Sciatic nerve (tissue), 2 donors: ENCODE results near the gene ARX. TPM values are rescaled to one million over a fixed set of nuclear protein-coding genes. Genes with fewer than 3 reads are reported as not detected.
A peak's percentile ranks its signal among the peaks of the same experiment; 100 is the strongest.

Source experiments
- ATAC-seq: fragments of 200-7000 bp; cut with Tn5 transposase; one replicate; pipeline ENCODE4 v1.9.1; 2020; ENCODE audit warnings: mild to moderate bottlenecking, moderate library complexity
- DNase-seq: peaks from one replicate; pipeline ENCODE4 v3.0.0-alpha.2; 2020; ENCODE audit warnings: low spot score
- intact Hi-C: fragments of 100-400 bp; cut with DNase I; formaldehyde crosslinking; loops from one replicate; pipeline ENCODE4 v1.14.2; 2022
- total RNA-seq: library from RNA; stranded (reverse); fragmentation: NEBNext Ultra II Directional; extraction: Animal tissue kit (Norgen Biotek cat#: 25700); gene quantifications from one replicate; pipeline ENCODE4 v1.2.1, GENCODE V29; 2021
- donor health status: DM: no; HTN: no; CAD: no.
- donor health status: DM: no; HTN: no; CAD: no.

ARX gene
- total RNA-seq, result not detected

DNA sequence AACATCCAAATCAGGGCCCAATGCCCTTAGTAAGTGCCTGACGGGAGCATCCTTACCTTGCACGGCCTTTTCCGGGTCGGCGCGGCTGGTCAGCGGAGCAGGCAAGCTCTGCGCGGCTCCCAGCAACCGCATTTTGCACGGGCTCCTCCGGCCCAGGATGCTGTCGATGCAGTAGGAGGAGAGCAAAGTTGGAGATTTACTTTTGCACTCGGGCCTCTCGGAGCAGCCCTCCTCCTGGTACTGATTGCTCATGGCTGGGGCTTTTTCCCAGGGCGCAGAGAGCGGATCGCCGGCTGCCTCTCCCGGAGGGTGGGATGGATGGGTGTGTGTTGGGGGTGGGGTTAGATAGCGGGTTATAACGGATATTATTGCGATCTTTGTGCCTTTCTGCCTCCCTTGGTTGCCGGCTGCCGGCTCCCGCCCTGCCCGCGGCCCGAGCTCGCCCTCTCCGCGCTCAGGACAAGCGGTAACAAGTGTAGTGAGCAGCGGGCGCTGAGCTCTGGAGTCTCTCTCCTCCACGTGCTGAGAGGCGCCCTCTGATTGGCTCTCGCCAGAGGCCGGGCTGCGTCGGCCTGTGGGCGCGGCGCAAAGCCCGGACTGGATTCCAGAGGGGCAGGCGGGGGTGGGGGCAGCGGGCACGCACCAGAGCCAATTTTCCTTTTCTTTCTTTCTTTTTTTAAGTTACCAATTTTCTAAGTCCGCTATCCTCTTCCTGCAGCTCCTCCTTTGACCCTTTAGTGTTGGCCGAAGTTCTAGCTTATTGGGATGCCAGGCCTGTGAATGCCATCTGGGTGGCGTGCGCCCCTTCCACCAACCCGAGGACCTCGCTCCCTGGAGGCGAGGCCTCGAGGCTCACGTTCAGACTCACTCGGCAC is at the start of gene ARX:
TSS of gene ARX (minus strand) at position 480 of the 875 bp plus-strand sequence. CDS start at position 252, 228 bp downstream.
- no peak for DNase-seq
- intact Hi-C loops, result no loop called here
- peak; percentile 75 for ATAC-seq

DNA sequence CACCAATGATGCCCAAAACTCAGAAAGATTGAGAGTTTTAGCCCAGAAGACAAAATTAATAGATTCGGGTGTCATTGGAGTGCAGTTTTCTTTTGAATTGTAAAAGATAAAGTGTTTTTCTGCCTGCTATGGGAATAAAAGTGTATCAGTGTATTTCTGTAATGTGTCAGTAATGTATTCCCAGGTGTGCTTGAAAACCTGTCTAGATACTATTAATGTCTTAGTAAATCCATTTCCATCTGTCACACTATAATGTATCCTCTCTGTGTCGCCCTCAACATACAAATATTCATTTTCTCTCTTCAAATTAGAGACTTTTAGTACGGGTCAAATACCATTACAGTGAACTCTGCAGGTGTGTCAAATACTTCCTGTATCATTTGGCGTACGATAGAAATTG is 43.5 kb upstream of the ARX start:
- ATAC-seq (no peak), DNase-seq (no peak)
- intact Hi-C loops, result no loop called here

DNA sequence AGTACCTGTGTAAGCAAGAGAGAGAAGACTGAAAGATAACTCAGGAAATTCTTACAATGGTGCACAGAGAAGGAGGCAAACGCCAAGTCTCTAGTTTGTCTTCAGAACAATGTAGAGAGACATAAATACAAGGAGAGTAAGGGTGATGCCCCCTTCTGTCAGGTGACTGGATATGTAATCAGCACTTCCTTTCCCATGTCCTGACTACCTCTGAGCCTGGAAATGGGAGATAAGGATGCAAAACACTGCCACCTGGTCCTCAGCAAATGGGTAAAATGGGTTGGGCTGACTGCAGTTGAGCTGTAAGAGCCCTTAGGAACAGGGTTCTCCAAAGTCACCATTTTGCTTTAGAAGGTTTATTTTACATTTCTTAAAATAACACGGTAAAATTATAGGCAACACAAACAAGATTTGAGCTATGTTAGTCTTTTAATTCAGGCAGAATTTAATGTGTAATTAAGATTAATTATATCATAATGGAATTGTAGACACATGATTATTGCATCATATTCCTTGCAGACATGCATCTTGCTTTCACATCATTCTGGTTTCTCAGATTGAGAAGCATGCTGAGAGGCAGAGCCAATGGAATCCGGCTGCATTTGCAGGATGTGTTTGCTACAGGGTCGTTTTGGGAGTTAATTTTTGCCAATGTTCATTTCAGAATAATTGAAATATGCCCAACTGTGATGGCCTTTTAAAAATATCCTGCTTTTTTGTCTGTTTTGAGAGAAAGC is 37.2 kb upstream of the ARX start:
- DNase-seq (no peak), ATAC-seq (no peak)
- intact Hi-C loops, result no loop called here

DNA sequence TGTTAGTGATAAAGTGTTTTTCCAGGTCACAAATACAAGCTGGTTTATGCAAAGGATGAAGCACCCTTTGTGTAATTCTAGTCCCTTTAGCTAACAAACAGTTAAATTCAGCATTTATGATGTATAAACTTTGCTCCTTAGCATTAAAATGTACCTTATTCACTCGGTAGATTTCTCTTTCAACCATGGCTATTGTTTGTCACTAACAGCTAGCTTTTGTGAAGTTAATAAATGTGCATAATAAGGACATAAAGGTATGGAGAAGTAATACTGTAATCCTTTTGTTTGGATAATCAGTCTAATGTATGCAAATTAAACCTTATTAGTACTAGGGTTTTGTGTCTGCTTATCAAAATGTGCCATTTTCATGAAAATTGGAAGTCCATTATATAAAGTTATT is 34.2 kb upstream of the ARX start:
- intact Hi-C loops, result no loop called here
- DNase-seq, result no peak
- no peak for ATAC-seq

DNA sequence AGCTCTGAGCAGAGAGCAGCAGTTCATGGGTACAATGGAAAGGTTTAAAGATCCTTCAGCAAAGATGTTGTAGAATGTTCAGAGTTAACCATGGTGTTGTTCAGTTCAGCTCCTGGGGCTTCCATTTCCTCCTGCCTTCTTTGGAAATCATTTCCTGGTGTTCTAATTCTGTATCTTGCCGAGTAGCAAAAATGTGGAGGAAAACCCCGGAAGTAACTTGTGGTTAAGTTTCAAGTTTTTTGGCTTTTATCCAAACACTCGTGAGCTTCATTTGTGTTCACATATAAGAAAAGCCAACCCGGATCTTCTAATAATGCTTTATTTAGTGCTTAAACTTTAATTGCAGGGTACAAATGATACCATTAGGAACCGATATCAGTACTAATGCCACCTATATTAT is 33.6 kb upstream of the ARX start:
- intact Hi-C loops, result no loop called here
- no peak for DNase-seq
- ATAC-seq, result no peak

DNA sequence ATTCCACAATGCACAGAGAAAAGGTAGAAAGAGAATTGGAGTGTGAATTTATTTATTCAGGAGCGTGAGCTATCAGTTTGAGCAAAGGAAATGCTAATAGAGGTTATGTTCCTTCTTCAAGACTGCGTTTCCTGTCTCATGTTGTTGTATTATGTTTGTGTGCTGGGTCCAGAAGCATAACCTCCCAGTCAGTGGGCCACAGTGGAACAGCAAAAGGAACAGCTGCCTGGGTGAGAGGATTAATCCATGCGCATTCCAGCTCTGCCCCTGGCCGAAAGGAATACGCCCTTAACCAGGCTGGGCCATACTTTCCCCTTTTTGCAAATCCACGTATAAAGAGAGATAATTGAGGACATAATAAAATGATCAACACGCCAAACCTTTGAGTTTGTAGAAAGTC is 32.4 kb upstream of the ARX start:
- intact Hi-C loops, result no loop called here
- no peak for ATAC-seq
- no peak for DNase-seq

DNA sequence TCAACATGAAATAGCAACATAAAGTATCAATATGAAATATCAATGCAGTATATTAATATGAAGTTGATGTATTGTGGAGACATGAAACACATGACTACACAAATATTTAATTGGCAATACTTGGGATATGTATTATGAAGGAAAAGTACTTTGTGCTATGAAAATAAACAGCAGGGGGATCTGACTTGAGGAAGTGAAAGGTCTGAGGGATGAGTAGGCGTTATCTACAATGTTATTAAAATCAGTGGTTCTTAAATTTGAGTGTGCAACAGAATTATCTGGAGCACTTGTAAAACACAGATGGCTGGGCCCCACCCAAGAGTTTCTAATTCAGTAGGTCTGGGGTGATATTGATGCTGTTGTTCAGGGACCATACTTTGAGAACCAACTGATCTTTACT is 27.4 kb upstream of the ARX start:
- no peak for ATAC-seq
- intact Hi-C loops, result no loop called here
- no peak for DNase-seq

DNA sequence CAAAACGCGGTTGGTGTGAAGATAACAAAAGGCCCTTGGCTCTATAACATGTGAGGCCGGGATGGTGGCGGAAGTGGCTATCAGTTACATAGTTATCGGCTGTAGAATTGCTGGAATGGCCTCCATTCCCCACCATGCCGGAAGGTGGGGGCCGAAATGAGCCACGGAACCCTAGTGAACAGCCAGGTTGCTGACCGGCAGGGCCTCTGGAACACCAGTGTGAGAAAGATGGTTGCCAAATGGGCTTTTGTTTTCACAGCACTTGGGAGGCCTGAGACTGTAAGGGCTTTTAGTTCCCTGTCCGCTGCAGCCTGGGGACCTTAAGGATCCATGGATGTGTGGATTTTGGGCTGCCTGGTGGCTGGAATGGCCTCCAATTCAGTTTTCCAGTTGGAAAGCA is 23.3 kb upstream of the ARX start:
- intact Hi-C loops, result no loop called here
- ATAC-seq, result no peak
- DNase-seq, result no peak

DNA sequence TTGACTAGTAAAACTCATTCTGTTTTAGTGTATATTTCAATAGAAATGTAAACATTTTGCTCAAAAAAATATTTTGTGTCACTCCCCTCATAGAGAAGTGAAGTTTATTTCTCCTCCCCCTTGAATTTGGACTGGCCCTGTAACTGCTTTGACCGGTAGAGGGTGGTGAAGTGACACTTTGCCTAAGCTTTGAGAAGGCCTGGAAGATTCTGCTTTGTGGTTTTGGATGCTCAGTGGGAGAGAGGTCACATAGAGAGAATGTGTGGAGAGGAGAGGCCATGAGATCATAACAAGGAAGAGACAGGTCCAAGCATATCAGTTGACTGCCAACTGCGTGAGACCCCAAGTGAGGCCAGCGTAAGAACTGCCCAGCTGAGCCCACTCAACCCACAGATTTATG is 19.1 kb upstream of the ARX start:
- ATAC-seq (no peak), DNase-seq (no peak)
- intact Hi-C loops, result no loop called here

DNA sequence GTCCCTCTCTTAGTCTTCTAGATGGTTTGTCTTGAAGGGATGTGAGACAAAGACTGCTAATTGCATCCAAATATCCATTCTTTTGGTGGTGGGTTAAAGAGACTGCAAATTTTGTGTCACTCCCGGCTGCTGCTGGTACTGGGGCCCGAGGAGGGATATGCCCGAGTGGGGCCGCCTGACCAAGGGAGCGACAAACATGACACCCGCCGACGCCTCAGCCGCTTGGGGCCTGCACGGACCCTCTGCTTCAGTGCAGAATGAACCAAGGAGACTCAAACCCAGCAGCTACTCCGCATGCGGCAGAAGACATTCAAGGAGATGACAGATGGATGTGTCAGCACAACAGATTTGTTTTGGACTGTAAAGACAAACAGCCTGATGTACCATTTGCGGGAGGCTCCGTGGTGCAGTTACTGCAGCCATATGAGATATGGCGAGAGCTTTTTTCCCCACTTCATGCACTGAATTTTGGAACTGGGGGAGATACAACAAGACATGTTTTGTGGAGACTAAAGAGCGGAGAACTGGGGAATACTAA is 13.6 kb upstream of the ARX start:
- DNase-seq (no peak), ATAC-seq (no peak)

DNA sequence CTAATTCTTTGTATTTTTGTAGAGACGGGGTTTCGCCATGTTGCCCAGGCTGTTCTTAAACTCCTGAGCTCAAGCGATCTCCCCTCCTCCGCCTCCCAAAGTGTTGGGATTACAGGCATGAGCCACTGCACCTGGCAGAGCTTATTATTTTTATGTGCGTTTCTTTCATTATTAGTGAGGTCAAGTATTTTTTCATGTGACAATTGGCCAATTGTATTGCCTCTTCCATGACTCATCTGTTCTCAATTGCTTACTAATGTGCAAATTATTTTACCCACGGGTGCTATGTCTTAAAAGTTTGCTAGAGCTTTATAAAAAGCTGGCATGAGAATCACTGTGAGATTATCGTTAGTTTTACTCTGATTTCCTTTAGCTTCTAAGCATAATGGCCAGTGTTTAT is 13.0 kb upstream of the ARX start:
- no peak for ATAC-seq
- intact Hi-C loops, result no loop called here
- DNase-seq, result no peak

More for the DNA sequence above, 13.6 kb upstream of the ARX start:
- intact Hi-C loops, result no loop called here

DNA sequence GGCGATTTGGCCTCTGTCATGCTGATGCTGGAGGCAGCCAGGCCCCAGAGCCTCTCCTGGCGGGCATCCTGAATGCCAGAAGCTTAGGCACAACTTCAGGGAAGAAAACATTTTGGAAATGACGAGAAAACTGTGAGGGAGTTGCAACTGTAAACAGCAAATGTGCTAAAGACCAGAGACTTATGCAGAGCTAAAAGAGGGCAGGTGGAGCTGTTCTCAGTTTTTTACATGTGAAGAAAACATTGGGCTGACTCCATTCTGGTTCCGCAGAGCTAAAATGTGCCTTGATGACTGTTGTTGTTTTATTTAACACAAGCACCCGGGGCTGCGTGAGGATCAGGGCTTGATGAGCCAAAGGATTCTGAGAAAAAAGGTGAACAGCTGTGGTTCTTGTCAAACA is 10.8 kb upstream of the ARX start:
- ATAC-seq, result no peak

DNA sequence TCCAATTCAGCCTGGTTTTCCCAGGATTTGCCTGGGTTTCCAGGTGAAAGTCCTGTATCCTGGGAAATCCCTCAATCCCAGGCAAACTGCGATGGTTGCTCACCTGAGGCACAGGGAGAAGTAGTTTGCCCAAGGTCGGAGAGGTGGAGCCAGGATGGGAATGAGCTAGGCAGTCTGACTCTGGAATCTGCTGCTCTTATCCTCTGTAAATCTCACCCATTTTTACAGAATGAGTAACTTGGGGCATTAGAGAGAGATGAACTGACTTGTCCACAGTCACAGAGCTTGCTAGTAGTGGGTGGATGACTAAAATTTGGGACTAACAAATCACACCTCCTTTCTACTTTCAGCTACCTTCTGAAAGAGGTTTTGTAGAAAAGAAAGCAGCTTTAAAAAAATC is 9.8 kb upstream of the ARX start:
- intact Hi-C loops, result no loop called here

More for the DNA sequence above, 10.8 kb upstream of the ARX start:
- intact Hi-C loops, result no loop called here
- no peak for DNase-seq

DNA sequence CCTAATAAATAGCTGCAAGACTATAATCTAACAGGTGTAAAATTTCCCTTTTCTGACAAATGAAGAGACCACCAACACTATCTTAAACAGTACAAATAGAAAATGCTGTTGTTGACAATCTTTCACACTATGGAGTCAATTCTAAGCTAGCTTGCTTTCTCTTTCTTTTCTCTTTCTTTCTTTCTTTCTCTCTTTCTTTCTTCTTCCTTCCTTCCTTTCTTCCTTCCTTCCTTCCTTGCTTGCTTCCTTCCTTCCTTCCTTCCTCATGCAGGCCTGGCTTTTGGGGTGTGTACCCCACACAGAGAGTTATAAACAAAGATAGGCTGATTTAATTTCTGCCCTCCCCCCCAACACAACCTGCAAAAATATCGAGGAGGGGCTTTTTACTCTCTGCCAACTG is 8.1 kb upstream of the ARX start:
- intact Hi-C loops, result no loop called here
- DNase-seq, result no peak
- no peak for ATAC-seq

More for the DNA sequence above, 9.8 kb upstream of the ARX start:
- no peak for DNase-seq
- no peak for ATAC-seq

DNA sequence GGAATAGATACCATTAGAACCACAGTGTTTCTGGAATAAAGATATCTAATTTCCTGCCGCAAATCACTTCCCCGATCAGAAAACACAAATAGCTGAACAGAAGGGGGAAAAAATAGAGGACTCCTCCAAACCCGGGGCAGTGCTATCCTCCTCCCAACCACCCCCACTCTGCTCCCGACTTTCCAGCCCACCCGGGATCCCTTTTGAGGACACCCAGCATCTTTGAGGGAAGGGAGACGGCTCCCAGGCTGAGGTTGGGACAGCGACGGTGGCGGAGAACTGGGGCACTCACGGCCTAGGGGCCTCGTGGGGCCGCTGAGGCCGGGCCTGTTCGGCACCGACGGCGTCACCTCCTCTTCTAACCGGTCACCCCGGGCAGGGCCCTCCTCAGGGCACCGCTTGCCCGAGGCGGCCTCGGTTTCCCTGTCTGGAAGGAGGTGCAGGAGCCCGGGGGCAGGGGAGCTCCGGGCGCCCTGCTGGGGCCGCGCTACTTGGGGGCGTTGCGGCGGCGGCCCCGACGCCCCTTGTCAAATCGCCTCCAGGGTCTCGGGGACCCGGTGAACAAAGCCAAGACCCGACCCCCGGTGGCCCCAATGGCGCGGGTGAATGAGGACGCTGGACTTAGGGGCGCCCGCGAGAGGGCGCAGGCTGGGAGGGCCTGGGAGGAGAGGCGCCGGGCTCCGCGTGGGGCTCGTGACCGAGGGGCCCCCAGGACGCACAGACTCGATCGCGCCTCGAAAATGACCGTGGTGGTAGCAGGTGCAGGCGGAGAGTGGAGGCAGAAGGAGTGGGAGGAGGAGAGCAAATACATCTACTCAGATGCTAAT is 6.9 kb upstream of the ARX start:
- no peak for DNase-seq
- no peak for ATAC-seq
- intact Hi-C loops, result no loop called here

DNA sequence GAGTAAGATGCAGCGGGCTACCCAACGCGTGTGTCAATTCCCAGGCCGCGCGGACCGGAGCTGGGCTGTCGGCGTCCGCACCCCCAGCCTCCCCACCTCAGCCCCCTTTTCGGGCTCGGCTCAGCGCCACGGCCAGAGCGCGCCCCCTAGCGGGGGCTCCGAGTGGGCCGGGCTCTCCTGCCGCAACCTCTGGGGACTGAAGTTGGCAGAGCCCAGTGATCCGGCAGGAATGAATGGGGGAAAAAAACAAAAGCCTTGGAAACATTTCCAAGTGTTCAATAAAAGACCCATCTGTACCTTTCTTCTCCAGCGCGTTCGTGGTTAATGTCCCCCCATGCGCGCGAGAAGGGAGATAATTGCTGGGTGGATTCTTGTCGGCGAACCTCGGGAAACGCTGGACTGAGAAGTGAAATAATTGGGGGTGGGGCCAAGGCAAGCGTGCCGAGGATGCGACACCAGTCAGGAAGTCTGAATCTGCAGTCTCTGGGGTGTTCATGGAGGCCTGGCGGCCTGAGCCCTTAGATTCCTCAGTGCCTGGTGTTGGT is 5.2 kb upstream of the ARX start:
- ATAC-seq, result no peak

DNA sequence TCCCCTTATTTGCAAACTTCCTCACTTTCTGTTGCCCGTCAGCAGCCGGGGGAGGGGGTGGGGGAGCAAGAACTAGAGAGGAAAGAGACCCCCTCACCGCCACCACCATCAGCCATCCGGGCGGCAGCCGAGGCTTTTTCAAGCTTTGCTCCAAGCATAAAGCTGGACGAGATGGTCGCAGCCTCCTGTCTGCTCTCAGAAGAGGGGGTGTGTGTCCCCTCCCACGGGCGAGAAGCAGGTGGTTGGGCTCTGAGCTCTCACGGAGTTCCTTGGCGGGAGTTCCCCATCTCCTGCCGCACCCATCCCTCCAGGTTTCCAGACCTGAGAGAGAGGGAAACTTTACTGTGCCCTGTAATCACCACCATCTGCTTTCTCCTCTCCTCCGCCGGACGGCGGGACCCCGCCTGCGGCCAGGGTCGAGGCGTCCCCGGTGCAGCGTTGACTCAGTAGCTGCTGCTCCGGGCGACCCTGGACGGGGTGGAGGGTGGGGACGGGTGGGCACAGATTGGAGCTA is 4.7 kb upstream of the ARX start:
- intact Hi-C loops, result no loop called here
- no peak for DNase-seq
- no peak for ATAC-seq

More for the DNA sequence above, 5.2 kb upstream of the ARX start:
- DNase-seq, result no peak
- intact Hi-C loops, result no loop called here

DNA sequence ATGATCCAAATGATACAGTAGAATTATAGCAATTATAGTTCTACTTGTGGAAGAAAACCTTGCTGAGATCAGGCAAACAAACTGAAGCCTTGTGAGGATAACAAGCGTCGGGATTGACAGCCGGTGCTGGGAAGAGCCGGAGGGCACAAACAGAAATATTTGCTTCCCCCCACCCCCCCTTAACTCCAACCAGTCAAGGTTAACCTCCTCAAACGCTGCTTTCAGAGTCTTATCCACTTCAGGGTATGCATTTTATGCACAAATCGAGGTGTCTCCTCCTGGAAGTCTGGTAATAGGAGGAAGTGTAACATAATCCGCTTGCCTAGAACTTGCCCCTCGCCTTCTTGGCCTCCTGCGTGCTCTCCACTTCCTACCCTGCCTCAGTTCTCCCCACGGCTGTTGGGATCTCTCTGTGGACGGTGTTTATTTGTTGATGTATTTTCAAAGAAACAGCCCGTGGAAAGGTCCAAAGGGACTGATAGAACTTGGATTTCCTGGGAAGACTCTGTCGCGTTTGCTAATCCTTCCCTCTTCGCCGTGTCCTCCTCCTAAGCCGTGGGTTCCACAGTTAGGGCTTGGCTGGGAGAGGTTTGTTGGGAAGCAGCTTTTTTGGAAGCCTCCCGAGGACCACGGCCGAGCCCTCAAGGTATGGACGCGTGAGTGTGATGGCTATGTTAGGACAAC is 4.1 kb upstream of the ARX start:
- DNase-seq (no peak), ATAC-seq (no peak)
- intact Hi-C loops, result no loop called here
